Heart left ventricle (tissue), 13 donors: ENCODE data around the gene TNFSF10.

Source experiments
- POLR2A ChIP-seq, 2 donors: fragments of 450-650 bp; IDR thresholded peaks; one replicate each; pipeline ENCODE4 v1.6.1; 2017; ENCODE audit warnings: antibody characterized with exemption in 2 of 2, mild to moderate bottlenecking in 2 of 2, moderate library complexity in 2 of 2
- TF ChIP-seq, protein P1 (sequence below), 12 donors: fragments of 200-600 bp; sonication (generic) in 4 of 12; IDR thresholded peaks; one replicate each; pipeline versions ENCODE4 v1.5.0 to v1.8.0; 2018 to 2022; ENCODE audit warnings: antibody characterized with exemption in 12 of 12, mild to moderate bottlenecking in 5 of 12
- donor health status: ischemic (EF 13 %, LVEDD 7.1; RV severe dilation, severe dysfunction).
- donor health status: DM: no; HTN: yes; CAD: no.
- donor health status: DM: no; HTN: no; CAD: no.
- donor health status: ischemic (EF 25% LVEDD 6.9; RV normal size, moderate dysfunction).
- donor health status: ischemic (EF 25% LVEDD 5.7; RV mildly dilated, moderate dysfunction).
- donor health status: ischemic (EF 35%, LVEDD 5.7; RV mildly dilated, moderate dysfunction).
- donor health status: nonischemic (EF 11% LVEDD 7.7; RV severe dilation, severe dysfunction).
- donor health status: DM: yes; HTN: yes; CAD: no.
- donor health status: PGD.
- donor health status: ischemic (EF 29% LVEDD 5.4; RV normal size, mild dysfunction).
- donor health status: nonischemic (EF 23%, LVEDD 6.1; RV moderate dilation, normal function).

DNA sequence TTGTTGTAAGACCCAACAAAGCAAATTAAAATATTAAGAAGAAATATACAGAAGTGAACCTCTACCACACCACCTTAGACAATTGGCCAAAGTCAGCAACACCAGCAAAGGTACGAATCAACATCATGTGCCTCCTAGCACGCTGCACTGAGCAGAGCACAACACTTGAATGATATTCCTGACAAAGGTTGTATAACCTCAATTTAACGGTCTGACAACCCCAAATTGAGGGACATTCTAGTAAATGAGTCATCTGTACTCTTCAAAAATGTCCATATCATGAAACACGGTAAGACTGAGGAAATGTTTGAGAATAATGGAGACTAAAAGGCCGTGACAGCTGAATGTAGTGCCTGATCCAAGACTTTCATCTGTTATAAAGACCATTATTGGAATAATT lies 41.3 kb upstream of the TNFSF10 start:
- TF ChIP-seq, protein P1, sequence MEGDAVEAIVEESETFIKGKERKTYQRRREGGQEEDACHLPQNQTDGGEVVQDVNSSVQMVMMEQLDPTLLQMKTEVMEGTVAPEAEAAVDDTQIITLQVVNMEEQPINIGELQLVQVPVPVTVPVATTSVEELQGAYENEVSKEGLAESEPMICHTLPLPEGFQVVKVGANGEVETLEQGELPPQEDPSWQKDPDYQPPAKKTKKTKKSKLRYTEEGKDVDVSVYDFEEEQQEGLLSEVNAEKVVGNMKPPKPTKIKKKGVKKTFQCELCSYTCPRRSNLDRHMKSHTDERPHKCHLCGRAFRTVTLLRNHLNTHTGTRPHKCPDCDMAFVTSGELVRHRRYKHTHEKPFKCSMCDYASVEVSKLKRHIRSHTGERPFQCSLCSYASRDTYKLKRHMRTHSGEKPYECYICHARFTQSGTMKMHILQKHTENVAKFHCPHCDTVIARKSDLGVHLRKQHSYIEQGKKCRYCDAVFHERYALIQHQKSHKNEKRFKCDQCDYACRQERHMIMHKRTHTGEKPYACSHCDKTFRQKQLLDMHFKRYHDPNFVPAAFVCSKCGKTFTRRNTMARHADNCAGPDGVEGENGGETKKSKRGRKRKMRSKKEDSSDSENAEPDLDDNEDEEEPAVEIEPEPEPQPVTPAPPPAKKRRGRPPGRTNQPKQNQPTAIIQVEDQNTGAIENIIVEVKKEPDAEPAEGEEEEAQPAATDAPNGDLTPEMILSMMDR (IDR thresholded peaks at IDR 0.05) = no peak
- TF ChIP-seq POLR2A (IDR thresholded peaks at IDR 0.05) = no peak
